ENCODE data around the gene OSGEP. TPM values are rescaled to one million over a fixed set of nuclear protein-coding genes. Genes with fewer than 3 reads are reported as not detected.

The OSGEP gene
- total and polyA plus RNA-seq, 2 of the 13 experiments (the other 11 are each of a cell fraction or from before 2014, with no cell fraction given), result 39.7 to 41.1 TPM

DNA sequence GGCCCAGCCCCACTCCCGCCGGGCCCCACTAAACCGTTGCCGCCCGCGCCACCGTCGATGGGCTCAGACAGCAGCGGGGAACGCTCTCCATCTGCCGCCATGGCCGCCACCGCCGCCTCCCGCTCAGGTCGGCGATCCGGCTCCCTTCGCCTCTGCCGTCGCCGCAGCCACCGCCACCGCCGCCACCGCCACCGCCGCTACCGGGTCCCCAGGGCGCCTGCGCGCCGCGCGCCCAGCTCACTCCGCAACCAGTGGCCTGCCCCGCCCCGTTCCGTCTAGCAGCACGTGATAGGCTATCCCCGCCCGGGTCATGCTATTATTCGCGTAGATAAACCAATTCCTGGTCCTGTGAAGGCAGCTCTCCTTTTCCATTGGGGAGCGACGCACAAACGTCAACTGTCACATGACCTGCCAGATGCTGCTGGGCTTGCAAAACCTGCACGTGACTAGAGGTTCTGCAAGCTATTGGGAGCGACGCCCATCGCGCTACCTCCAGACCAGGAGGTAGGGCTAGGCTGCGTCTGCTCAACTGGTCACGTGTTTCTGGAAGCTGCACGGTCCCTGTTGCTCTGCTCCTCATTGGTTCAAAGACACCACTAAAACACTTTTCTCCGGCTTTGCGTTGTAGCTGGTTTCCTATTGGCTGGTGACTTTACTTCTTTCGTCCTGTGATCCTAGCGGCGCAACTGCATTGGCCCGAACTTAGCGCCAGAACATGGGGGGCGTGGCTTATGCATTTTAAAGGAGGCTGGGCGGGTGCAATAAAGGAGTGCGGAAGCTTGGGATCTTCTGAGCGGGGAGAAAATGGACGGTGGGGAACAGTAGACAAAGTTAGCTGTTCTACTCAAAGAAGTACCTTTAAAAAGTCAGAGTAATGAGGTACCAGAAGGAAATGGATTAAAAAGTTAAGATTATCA is 6.9 kb upstream of the OSGEP start, which contains the start of gene PIP4P1 (continued):
- TF ChIP-seq, protein P1, sequence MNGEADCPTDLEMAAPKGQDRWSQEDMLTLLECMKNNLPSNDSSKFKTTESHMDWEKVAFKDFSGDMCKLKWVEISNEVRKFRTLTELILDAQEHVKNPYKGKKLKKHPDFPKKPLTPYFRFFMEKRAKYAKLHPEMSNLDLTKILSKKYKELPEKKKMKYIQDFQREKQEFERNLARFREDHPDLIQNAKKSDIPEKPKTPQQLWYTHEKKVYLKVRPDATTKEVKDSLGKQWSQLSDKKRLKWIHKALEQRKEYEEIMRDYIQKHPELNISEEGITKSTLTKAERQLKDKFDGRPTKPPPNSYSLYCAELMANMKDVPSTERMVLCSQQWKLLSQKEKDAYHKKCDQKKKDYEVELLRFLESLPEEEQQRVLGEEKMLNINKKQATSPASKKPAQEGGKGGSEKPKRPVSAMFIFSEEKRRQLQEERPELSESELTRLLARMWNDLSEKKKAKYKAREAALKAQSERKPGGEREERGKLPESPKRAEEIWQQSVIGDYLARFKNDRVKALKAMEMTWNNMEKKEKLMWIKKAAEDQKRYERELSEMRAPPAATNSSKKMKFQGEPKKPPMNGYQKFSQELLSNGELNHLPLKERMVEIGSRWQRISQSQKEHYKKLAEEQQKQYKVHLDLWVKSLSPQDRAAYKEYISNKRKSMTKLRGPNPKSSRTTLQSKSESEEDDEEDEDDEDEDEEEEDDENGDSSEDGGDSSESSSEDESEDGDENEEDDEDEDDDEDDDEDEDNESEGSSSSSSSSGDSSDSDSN (CRISPR knock-in tag; IDR thresholded peaks at IDR 0.05), result peak; percentile 48
- TF ChIP-seq, protein P2, sequence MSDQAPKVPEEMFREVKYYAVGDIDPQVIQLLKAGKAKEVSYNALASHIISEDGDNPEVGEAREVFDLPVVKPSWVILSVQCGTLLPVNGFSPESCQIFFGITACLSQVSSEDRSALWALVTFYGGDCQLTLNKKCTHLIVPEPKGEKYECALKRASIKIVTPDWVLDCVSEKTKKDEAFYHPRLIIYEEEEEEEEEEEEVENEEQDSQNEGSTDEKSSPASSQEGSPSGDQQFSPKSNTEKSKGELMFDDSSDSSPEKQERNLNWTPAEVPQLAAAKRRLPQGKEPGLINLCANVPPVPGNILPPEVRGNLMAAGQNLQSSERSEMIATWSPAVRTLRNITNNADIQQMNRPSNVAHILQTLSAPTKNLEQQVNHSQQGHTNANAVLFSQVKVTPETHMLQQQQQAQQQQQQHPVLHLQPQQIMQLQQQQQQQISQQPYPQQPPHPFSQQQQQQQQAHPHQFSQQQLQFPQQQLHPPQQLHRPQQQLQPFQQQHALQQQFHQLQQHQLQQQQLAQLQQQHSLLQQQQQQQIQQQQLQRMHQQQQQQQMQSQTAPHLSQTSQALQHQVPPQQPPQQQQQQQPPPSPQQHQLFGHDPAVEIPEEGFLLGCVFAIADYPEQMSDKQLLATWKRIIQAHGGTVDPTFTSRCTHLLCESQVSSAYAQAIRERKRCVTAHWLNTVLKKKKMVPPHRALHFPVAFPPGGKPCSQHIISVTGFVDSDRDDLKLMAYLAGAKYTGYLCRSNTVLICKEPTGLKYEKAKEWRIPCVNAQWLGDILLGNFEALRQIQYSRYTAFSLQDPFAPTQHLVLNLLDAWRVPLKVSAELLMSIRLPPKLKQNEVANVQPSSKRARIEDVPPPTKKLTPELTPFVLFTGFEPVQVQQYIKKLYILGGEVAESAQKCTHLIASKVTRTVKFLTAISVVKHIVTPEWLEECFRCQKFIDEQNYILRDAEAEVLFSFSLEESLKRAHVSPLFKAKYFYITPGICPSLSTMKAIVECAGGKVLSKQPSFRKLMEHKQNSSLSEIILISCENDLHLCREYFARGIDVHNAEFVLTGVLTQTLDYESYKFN (CRISPR knock-in tag; conservative IDR thresholded peaks at IDR 0.05), result peak; percentile 64
- peak; percentile 71; the same call in 1 of the 2 replicates for TF ChIP-seq KDM5A (IDR thresholded peaks at IDR 0.05; ENCODE audit: borderline replicate concordance, low read length)
- TF ChIP-seq, protein P3, sequence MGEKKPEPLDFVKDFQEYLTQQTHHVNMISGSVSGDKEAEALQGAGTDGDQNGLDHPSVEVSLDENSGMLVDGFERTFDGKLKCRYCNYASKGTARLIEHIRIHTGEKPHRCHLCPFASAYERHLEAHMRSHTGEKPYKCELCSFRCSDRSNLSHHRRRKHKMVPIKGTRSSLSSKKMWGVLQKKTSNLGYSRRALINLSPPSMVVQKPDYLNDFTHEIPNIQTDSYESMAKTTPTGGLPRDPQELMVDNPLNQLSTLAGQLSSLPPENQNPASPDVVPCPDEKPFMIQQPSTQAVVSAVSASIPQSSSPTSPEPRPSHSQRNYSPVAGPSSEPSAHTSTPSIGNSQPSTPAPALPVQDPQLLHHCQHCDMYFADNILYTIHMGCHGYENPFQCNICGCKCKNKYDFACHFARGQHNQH (CRISPR knock-in tag; IDR thresholded peaks at IDR 0.05), result peak; percentile 94
- TF ChIP-seq RAD51 (IDR thresholded peaks at IDR 0.05; ENCODE audit: borderline replicate concordance), result peak; percentile 100
- TF ChIP-seq, protein P4, sequence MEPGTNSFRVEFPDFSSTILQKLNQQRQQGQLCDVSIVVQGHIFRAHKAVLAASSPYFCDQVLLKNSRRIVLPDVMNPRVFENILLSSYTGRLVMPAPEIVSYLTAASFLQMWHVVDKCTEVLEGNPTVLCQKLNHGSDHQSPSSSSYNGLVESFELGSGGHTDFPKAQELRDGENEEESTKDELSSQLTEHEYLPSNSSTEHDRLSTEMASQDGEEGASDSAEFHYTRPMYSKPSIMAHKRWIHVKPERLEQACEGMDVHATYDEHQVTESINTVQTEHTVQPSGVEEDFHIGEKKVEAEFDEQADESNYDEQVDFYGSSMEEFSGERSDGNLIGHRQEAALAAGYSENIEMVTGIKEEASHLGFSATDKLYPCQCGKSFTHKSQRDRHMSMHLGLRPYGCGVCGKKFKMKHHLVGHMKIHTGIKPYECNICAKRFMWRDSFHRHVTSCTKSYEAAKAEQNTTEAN (CRISPR knock-in tag; conservative IDR thresholded peaks at IDR 0.05), result peak; percentile 93
- TF ChIP-seq, protein P5, sequence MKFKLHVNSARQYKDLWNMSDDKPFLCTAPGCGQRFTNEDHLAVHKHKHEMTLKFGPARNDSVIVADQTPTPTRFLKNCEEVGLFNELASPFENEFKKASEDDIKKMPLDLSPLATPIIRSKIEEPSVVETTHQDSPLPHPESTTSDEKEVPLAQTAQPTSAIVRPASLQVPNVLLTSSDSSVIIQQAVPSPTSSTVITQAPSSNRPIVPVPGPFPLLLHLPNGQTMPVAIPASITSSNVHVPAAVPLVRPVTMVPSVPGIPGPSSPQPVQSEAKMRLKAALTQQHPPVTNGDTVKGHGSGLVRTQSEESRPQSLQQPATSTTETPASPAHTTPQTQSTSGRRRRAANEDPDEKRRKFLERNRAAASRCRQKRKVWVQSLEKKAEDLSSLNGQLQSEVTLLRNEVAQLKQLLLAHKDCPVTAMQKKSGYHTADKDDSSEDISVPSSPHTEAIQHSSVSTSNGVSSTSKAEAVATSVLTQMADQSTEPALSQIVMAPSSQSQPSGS (CRISPR knock-in tag; IDR thresholded peaks at IDR 0.05), result peak; percentile 91
- peak; percentile 98; the same call in 1 of the 2 replicates for TF ChIP-seq DNMT3B (CRISPR knock-in tag; conservative IDR thresholded peaks at IDR 0.05)
- TF ChIP-seq ADNP (CRISPR knock-in tag; IDR thresholded peaks at IDR 0.05), result no peak
- no peak for TF ChIP-seq PAWR (CRISPR knock-in tag; IDR thresholded peaks at IDR 0.05; ENCODE audit: borderline replicate concordance)
- TF ChIP-seq, protein P6, sequence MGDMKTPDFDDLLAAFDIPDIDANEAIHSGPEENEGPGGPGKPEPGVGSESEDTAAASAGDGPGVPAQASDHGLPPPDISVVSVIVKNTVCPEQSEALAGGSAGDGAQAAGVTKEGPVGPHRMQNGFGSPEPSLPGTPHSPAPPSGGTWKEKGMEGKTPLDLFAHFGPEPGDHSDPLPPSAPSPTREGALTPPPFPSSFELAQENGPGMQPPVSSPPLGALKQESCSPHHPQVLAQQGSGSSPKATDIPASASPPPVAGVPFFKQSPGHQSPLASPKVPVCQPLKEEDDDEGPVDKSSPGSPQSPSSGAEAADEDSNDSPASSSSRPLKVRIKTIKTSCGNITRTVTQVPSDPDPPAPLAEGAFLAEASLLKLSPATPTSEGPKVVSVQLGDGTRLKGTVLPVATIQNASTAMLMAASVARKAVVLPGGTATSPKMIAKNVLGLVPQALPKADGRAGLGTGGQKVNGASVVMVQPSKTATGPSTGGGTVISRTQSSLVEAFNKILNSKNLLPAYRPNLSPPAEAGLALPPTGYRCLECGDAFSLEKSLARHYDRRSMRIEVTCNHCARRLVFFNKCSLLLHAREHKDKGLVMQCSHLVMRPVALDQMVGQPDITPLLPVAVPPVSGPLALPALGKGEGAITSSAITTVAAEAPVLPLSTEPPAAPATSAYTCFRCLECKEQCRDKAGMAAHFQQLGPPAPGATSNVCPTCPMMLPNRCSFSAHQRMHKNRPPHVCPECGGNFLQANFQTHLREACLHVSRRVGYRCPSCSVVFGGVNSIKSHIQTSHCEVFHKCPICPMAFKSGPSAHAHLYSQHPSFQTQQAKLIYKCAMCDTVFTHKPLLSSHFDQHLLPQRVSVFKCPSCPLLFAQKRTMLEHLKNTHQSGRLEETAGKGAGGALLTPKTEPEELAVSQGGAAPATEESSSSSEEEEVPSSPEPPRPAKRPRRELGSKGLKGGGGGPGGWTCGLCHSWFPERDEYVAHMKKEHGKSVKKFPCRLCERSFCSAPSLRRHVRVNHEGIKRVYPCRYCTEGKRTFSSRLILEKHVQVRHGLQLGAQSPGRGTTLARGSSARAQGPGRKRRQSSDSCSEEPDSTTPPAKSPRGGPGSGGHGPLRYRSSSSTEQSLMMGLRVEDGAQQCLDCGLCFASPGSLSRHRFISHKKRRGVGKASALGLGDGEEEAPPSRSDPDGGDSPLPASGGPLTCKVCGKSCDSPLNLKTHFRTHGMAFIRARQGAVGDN (CRISPR knock-in tag; IDR thresholded peaks at IDR 0.05), result peak; percentile 99
- 0 out of 2 replicates have a peak, but pooled peaks have one; percentile 72 for TF ChIP-seq ZNF567 (CRISPR knock-in tag; IDR thresholded peaks at IDR 0.05; ENCODE audit: borderline replicate concordance)
